Activated effector memory CD4-positive, alpha-beta T cell treated with Interleukin-2 at 50 U/mL for 16 hours (primary cell): ENCODE measurements around the gene SLC7A6.
A peak's percentile ranks its signal among the peaks of the same experiment; 100 is the strongest.

Source experiments
- DNase-seq: peaks from one replicate; pipeline ENCODE4 v3.0.0-alpha.2; 2020

The SLC7A6 gene

DNA sequence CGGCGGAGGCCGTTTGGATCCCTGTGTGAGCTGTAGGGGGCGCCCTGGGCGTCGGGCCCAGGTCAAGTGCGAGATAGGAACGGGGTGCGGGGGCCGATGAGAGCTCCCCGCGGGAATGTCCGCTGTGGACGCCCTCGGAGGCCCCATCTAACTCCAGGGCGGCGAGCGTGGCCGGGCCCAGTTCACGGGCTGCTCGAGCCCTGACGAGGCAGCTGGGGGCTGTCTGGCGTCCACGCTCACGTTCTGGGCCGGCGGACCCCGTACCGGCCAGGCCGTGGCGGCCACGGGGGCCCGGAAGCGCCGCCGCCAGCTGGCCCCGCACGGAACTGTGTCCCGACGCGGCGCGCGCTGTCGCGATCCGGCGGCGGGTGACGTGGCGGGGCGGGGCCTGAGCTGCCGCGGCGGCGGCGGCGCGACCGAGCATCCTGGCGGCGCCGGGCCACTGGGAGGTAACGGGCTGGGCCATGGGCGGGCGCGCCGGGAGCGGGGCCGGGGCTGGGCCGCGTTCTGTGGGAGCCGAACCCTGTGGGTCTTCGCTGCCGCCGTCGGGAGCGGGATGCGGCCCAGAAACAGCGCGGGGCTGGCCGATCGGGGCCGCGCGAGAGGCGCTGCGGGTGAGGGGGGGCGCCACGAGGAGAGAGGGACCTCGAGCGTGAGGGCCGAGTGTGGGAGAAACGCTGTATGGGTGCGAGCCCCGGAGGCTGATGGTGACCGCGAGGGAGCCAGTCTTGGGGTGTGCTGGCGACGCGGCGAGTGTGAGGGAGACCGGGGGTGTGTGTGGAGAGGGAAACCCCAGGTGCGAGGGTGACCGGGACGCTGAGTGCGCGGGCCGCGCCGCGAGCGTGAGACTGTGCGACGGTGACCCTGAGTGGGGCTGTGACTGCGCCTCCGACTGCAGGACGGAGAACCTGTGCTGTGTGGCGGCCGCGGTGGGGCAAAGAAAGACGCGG is at the start of gene SLC7A6:
SLC7A6 (plus strand) TSS at position 399 of the 950 bp plus-strand sequence. CDS start 10,201 bp downstream, outside the sequence.
- peak; percentile 73 for DNase-seq

DNA sequence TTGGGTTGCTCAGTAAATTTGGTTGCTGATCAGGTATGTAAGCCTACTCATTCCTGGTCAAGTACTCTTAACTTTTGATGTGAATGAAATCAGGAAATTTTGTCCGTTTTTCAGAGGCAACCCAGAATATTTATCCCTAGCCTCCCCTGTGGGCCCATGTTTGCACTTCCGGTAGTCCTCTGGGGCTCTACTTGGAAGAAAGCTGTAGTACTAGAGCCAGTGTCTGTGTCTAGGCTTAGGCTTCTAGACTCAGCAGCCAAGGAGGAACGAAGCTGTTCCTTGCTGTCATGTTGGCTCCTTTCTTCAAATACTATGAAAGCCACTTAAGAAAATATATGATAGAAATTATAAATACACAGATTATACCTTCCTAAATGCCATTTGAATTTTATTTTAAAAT is 49.6 kb upstream of the SLC7A6 start:
- DNase-seq: no peak

DNA sequence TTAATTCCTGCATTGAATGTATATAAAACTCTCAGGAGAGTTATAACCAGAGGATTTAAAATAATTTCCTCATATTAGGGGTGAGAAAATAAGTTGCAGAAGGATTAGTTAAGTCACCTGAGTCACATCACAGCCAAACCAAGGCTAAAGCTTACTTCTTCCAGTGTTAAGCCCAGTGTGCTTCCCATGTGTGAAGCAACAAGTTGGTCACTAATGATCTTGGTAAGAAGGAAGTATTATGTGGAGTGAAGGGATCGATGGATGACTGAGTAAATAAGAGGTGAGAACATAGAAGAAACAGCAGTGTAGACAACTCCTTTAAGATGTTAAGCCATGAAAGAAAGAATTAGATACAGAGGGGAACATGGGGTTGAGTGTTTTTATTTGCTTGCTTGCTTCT is 49.0 kb upstream of the SLC7A6 start:
- DNase-seq: no peak

DNA sequence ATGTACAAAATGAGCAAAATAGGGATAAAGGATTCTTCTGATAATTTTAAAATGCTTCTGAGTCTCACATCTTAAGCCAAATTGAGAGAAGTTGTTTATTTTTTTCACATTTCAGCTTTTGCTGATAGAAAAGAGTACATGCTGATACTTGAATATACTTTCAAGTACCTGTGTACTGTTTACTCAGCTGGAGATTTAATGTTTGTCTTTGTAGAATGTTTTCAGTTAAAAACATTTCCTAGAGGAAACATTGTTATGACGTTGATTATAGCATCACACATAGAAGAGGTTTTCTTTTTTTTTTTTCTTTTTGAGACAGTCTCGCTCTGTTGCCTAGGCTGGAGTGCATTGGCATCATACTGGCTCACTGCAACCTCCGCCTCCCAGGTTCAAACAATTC is 48.1 kb upstream of the SLC7A6 start:
- no peak for DNase-seq

DNA sequence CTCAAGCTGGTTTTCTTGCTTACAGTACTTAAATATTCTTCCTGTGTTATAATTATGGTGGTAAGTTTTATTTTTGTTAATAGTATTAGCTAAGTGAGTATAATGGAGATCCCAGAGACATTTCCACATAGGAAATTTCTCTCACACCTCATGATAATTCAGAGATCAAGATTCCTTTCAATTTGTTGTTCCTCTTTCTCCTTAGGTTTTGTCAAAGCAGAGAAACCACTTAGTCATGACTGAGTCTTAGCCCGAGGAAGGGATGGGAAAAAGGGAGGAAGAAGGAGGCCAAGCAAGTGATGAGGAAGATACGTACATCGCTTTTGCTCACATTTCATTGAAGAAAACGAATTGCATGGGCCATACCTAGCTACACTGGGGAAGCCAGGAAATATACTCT is 46.8 kb upstream of the SLC7A6 start:
- no peak for DNase-seq

DNA sequence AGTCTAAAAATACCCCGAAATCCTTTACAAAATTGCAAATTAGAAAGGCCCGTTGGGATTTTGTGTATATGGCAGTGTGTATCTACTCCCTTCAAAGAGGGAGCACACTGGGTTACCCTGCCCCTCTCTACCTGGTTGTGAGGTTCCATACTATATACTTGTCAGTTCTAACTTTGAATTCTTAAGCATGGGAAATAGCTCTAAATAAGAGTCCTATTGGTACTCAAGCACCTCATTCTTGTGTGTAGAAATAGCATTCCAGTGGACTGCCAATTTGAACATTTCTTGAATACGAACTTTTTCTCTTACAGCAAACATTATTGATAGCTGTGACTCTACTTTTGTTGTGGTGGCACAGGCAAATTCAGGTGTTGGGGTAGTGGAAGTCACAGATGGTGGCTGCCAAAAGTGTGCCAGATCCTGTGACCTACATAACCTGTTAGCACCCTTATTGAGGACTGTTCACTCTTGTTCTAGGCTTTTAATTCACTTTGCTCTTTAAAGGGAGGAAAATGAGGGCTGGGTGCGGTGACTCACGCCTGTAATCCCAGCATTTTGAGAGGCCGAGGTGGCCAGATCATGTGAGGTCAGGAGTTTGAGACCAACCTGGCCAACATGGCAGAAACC is 44.5 kb upstream of the SLC7A6 start:
- DNase-seq: no peak

DNA sequence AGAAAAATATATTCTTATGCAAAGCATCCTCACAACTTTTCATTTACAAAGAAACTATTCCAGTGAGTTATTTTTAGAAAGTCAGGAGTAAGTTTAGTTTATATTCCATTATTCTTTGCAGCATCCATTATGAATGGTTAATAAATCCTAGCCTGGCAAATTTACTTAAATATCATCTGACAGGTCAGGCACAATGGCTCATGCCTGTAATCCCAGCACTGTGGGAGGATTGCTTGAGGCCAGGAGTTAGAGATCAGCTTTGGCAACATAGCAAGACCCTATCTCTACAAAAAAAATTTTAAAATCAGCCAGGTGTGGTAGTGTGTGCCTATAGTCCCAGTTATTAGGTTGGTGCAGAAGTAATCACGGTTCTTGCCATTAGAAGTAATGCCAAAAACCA is 41.3 kb upstream of the SLC7A6 start:
- DNase-seq: no peak

DNA sequence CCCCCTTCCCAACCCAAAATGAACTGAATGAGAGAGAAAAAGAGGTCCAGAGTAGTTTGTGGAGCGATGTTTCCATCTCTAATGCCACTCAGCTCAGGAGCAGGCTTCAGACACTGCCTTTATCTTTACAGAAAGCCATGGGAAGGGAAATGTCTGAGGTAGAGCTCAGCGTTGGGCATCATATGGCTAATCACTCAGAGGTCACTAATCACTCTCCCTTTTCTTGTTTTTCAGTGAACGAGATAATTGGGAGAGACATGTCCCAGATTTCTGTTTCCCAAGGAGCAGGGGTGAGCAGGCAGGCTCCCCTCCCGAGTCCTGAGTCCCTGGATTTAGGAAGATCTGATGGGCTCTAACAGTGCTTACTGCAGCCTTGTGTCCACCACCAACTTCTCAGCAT is 38.2 kb upstream of the SLC7A6 start:
- DNase-seq: no peak

DNA sequence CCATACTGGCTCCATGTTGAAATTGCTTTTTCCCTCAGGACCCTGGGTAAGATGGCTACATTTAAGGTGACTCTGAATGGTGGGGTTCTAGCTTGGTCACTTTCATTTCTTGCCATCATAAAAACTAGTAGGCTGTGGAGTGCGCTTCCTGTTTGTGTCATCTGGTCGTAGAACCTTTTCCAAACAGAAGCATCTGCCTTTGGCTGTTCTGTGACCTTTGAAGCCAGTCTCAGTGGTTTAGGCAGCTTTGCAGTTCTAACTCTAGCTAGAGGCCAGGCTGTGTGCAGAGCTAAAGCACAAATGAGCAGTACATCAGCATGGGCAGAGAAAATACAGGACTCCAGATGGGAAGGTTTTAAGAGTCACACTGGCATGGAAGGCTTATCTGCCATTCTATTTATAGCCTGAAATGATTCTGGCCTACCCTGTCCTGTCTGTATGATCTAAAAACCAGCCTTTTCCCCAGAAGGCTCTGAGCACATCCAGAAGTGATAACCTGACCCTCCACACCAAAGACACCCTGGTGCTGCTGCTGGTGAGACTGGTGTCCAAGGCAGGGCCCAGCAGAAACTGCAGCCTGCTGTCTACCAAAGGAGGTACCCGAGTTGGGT is 37.0 kb upstream of the SLC7A6 start:
- DNase-seq: no peak

DNA sequence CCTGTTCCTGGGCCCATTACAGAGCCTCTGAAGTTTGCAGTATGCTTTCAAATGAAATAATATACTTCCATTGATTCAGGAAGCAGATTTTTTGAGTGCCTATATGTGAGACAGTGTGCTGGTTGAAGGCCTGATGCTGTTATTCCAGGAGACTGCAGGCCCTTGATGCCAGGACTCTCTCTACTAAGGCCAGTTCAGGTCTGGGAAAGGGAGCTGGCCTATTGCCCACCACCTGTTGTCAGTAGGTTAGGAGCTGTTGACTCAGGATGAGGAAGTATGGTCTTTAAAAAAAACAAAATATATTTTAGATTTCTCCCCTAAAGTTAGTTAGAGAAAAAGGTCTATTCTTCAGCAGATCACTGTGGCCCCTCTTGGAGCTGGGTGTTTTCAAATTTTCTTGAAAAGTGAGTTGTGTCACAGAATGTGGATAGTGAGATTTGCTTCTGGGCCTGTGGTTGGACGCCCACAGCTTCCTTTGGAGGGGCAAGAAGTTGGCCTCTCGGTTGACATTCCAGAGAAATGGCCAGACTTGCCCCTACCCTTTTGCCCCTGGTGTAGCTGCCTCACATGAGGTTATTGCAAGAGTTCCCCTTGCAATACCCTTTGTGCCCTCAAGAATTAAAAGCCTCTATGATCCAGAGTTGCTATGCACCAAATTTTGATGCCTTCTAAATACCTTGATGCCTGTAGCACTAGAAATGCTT is 36.3 kb upstream of the SLC7A6 start:
- no peak for DNase-seq

DNA sequence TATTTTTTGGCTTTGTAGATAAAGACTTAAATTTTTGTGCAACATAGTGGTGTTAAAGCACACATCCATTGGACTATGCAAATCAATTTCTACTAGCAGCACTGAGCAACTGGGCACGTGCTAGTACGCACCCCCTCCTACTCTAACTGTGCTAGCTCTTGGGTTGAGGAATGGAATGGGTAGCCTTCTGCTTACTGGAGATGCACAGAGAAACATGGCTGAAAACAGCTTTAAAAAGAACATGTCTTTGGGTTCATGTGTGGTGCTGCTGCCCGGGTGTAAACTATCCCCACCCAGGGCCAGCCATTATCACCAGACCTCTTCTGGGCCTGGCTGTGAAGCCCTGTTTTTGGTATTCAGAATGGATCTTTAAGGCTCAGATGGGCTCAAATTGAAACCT is 35.7 kb upstream of the SLC7A6 start:
- no peak for DNase-seq

DNA sequence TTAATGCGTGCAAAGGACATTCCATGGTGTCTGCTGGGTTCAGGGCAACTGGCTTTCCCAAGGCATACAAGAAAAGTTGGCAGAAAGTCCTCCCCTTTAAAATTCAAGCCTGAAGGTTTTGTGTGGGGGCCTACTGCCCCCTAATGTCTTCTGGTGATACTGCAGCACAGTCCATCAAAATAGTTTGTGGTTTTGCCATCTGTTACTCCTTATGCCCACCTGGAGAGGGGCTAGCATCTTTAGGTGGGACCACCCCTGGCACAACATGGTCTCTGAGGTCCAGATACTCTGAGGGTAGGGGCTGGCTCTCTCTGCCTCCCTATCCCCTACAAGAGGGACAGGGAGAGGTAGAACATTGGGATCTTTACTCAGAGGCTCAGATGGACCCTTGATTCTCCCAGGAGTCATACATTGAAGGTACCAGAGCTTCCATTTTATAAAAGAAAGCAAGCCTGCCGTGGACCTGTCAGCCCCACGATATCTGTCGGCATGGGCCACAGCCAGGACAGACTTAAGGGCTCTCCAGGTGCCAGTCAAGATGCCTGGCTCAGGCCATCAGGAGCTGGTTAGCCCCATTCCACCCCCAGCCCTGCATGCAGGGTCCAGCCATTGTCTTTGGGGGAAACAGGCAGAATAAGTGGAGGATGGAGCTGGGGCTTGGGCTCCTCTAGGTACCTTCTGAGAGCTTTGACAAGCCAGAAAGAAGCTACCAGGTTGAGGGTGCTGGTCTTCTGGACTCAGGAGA is 34.7 kb upstream of the SLC7A6 start:
- DNase-seq: peak; percentile 32

DNA sequence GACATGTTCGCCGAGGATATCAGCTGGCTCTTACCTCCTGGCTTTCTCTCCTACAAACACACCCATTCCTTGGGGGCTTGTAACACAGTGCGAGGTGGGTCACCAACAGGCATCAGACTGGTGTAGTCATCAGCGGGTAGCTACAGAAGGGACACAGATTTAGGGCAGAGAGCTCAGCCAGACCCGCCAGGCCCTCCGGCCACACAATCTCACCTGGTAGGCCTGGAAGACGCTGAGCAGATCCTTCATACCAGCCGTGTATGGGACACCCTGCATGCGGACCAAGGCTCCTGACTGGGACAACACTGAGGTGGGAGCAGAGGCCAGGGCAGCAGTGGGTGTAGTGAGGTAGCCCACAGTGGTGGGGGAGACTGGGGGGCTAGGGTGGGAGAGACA is 34.2 kb upstream of the SLC7A6 start:
- DNase-seq: no peak

DNA sequence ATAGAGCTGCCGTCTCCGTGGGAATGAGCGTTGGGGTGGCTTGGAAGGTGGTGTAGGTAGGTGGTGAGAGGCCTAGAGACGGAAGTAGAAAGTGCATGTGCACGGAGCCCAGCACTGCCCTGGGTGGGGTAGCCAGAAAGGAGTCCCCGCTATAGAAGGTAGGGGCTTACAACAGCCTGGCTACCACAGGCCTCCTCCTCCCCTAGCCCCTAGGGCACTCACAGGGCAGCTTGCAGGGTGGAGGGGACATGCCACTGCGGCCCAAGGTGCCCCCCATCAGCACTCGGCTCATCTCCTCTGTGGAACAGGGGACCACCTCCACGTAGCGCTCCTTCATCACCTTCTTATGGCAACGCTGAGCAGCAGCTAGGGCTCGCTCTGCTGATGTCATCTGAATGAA is 33.4 kb upstream of the SLC7A6 start:
- DNase-seq: no peak

DNA sequence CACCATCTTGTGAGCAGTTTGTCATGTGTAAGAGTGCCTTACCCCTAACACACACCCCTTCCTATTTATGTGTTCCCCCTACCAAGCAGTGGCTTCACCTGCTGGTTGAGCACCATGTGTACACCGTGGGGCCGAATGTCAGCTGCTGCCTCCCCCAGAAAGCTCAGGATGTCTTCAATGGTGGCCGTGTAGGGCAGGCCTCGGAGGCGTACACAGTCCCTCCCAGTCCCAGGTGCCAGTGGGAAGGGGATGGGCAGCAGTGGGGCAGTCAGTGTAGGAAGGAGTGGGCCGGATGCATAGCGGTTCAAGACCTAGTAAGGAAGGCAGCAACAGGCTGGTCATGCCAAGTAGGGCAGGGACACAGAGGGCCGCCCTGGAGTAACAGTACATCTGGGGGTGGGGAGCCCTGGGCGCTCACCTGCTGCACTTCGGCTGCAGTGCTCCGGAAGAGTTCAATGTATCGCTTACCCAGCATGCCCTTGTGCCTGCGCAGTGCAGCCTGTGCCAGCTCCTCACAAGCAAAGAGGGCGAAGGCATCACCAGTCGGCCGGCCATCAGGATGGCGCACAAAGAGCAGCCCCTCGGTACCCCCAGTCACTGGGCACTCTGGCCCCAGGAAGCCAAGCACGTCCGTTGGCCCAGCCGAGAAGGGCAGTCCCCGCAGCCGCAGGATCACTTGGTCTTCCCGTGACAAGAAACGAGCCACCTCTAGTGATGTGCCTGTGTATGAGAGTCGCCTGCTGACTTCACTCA is 32.8 kb upstream of the SLC7A6 start:
- DNase-seq: no peak

DNA sequence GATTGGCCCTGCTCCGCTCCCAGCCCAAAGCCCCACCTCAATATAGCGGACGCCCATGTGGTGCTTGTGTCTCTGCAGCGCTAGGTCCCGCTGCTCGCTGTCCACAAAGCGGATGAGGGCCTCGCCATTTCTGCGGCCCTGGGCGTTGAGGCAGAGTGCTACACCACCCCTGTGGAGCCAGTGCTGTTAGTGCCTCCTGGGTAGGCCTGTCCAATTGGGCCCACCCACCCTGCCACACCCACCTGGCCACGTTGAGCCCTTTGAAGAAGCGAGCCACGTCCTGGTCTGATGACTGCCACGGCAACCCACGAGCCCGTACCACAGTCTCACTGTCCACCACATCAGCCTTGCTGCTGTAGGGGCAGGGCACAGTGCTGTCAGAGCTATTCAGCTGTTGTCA is 32.0 kb upstream of the SLC7A6 start:
- no peak for DNase-seq

DNA sequence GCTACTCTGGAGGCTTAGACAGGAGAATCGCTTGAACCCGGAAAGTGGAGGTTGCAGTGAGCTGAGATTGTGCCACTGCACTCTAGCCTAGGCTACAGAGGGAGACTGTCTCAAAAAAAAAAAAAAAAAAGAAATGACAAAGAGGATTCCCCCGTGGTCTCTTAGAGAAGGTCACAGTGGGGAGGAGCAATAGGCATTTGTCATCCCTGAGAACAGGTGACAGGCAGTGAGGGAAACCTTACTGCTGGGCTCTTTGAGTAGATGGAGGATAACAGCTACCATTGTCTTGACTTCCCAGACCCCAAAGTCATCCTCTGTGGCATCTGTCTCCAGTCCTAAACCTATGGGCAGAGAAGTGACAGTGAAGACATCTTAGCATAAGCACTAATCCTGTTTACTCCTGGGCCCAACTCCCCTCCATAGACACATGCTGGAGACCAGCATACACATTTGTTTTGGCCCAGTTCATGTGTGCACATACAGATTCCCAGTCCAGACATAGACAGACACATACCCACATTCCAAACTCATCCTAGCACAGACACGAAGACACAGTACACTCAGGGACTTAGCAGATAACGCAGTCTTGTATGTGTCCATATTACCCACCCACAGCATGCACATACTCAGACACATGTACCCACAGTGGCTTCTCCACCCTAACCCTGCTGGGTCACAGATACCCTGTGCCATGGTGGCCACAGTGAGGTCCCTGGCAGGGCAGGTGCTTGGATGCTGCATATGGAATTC is 31.1 kb upstream of the SLC7A6 start:
- no peak for DNase-seq

DNA sequence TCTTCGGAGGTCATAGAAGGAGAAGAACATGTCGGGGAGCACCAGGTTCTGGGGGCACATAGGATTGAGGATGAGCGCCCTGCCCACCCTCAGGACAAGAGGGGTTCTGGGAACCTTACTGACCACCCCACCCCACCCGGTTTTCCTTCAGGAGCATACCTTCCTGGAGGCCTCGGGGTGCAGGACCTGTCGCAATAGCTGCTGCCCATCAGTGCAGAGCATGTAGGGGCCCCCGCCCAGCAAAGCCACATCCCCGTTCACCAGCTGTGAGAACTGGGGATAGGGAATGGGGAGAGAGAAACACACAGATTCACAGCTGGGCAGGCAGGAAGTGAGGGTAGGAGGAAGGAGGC is 30.5 kb upstream of the SLC7A6 start:
- no peak for DNase-seq

DNA sequence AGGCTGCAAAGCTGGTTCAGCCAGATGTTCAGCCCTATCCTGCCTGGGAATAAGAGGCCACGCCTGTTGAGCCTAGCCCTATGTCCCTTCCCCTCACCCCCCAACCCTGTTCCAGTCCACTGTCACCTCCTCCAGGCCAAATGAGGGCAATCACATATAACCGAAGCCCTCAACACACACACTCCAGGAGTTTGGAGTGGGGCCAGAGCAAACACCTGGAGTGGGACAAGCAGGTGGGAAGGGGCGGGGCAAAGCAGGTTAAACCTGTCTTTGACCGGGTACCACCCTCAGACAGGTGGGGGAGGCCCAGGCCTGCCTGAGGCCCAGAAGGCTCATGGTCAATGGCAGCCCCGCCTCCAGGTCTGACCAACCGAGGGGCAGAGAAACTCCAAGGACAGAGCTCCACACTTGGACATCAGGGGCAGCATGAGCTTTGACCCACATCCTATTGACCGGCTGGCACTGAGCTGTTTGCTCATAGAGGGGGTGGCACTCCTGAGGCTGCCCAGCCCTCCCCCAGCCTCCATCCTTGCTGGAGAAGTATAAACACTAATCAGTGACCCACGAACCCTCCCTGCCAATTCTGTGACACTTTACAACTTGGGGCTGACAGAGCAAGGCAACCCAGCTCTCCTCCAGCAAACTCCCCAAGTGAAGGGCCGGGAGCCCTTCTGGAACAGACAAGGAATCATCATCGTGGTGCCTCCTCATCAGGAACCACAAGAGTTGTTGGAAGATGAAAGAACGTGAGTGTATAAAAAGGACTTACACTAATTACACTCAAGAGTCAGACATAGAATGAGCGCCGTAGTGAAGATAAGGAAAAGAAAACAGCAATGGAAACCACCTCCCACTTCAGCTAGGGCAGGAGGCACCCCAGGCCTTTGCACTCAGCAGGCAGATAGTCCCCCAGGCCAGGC is 29.9 kb upstream of the SLC7A6 start:
- DNase-seq: no peak
